Measurements from ENCODE around the gene MUCL3.

DNA sequence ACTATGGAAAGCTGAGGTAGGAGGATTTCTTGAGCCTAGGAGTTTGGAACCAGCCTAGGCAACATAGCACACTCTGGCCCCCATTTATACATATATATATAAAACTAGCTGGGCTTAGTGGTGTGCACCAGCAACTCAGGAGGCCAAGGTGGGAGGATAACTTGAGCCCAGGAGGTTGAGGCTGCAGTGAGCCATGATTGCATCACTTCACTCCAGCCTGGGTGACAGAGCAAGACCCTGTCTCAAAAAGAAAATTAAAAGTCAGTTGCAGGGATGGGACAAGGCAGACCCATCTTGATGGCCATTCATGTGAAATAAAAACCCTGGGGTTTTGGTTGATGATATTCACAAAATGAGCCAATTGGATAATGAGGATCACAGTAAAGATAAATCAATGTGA is 39.3 kb upstream of the MUCL3 start:
- TF ChIP-seq, protein P1, sequence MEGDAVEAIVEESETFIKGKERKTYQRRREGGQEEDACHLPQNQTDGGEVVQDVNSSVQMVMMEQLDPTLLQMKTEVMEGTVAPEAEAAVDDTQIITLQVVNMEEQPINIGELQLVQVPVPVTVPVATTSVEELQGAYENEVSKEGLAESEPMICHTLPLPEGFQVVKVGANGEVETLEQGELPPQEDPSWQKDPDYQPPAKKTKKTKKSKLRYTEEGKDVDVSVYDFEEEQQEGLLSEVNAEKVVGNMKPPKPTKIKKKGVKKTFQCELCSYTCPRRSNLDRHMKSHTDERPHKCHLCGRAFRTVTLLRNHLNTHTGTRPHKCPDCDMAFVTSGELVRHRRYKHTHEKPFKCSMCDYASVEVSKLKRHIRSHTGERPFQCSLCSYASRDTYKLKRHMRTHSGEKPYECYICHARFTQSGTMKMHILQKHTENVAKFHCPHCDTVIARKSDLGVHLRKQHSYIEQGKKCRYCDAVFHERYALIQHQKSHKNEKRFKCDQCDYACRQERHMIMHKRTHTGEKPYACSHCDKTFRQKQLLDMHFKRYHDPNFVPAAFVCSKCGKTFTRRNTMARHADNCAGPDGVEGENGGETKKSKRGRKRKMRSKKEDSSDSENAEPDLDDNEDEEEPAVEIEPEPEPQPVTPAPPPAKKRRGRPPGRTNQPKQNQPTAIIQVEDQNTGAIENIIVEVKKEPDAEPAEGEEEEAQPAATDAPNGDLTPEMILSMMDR (IDR thresholded peaks at IDR 0.05), result no peak
- no peak for TF ChIP-seq POLR2A (IDR thresholded peaks at IDR 0.05)
